ENCODE data around the gene MYBPHL. TPM values are rescaled to one million over a fixed set of nuclear protein-coding genes. Genes with fewer than 3 reads are reported as not detected.

MYBPHL gene
- total and polyA plus RNA-seq, 2 experiments from 2014 or later: not detected

- no peaks in the 10 kb centered on the region for H3K9me3 Mint-ChIP-seq
Observed at GRCh38 chr1:109356505-109356904, 49.7 kb upstream of the MYBPHL start.

More at GRCh38 chr1:109356505-109356904, 49.7 kb upstream of the MYBPHL start:
- peaks cover 7% of the 10 kb centered on the region; the same call in 1 of the 2 replicates for H3K4me1 ChIP-seq (ENCODE audit: insufficient read depth)
- H3F3A ChIP-seq (replicated peaks; ENCODE audit: low read depth): no peaks in the 10 kb centered on the region
- no peaks in the 10 kb centered on the region for H3K79me2 ChIP-seq (replicated peaks; ENCODE audit: insufficient read depth)
- H4K20me1 ChIP-seq (replicated peaks; ENCODE audit: insufficient read depth): no peaks in the 10 kb centered on the region; the same call in 1 of the 2 replicates
- H3K27ac Mint-ChIP-seq: no peak overlapping the region
- DNase-seq (ENCODE audit: low spot score) (no peak), ATAC-seq (no peak)
- H3K4me3 Mint-ChIP-seq: no peak overlapping the region
- 0 out of 2 replicates have a peak overlapping the region, but pooled peaks have one; percentile 11 for H3K27ac ChIP-seq (ENCODE audit: low read depth)
- no peaks in the 10 kb centered on the region for H3K27me3 ChIP-seq (ENCODE audit: insufficient read depth)
- H2AFZ ChIP-seq: no peak overlapping the region
- no peak overlapping the region for H3K4me2 ChIP-seq
- no peaks in the 10 kb centered on the region for H3K27me3 Mint-ChIP-seq (ENCODE audit: insufficient read depth, low read depth, poor library complexity)
- no peak overlapping the region for H3K4me3 ChIP-seq
- H3K4me1 Mint-ChIP-seq: peaks cover 15% of the 10 kb centered on the region
- no peaks in the 10 kb centered on the region; the same call in 1 of the 2 replicates for H3K9me2 ChIP-seq (ENCODE audit: insufficient read depth)
- no peaks in the 10 kb centered on the region for H3K36me3 ChIP-seq (ENCODE audit: insufficient read depth)
- TF ChIP-seq ZNF114 (CRISPR knock-in tag; IDR thresholded peaks at IDR 0.05) (no peak), CREB1 (CRISPR knock-in tag; IDR thresholded peaks at IDR 0.05; ENCODE audit: low read depth) (no peak), NANOG (IDR thresholded peaks at IDR 0.05; ENCODE audit: borderline replicate concordance) (no peak), EZH2phosphoT487 (IDR thresholded peaks at IDR 0.05; ENCODE audit: unreplicated experiment) (no peak), POLR2AphosphoS5 (IDR thresholded peaks at IDR 0.05; ENCODE audit: low read depth) (no peak), STAT1 (IDR thresholded peaks at IDR 0.05; ENCODE audit: unreplicated experiment) (no peak), REST (IDR thresholded peaks at IDR 0.05; ENCODE audit: unreplicated experiment) (no peak)
- TF ChIP-seq, protein P1, sequence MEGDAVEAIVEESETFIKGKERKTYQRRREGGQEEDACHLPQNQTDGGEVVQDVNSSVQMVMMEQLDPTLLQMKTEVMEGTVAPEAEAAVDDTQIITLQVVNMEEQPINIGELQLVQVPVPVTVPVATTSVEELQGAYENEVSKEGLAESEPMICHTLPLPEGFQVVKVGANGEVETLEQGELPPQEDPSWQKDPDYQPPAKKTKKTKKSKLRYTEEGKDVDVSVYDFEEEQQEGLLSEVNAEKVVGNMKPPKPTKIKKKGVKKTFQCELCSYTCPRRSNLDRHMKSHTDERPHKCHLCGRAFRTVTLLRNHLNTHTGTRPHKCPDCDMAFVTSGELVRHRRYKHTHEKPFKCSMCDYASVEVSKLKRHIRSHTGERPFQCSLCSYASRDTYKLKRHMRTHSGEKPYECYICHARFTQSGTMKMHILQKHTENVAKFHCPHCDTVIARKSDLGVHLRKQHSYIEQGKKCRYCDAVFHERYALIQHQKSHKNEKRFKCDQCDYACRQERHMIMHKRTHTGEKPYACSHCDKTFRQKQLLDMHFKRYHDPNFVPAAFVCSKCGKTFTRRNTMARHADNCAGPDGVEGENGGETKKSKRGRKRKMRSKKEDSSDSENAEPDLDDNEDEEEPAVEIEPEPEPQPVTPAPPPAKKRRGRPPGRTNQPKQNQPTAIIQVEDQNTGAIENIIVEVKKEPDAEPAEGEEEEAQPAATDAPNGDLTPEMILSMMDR (conservative IDR thresholded peaks at IDR 0.05; ENCODE audit: low read depth in 2 of 2): no peak
- TF ChIP-seq, protein P2, sequence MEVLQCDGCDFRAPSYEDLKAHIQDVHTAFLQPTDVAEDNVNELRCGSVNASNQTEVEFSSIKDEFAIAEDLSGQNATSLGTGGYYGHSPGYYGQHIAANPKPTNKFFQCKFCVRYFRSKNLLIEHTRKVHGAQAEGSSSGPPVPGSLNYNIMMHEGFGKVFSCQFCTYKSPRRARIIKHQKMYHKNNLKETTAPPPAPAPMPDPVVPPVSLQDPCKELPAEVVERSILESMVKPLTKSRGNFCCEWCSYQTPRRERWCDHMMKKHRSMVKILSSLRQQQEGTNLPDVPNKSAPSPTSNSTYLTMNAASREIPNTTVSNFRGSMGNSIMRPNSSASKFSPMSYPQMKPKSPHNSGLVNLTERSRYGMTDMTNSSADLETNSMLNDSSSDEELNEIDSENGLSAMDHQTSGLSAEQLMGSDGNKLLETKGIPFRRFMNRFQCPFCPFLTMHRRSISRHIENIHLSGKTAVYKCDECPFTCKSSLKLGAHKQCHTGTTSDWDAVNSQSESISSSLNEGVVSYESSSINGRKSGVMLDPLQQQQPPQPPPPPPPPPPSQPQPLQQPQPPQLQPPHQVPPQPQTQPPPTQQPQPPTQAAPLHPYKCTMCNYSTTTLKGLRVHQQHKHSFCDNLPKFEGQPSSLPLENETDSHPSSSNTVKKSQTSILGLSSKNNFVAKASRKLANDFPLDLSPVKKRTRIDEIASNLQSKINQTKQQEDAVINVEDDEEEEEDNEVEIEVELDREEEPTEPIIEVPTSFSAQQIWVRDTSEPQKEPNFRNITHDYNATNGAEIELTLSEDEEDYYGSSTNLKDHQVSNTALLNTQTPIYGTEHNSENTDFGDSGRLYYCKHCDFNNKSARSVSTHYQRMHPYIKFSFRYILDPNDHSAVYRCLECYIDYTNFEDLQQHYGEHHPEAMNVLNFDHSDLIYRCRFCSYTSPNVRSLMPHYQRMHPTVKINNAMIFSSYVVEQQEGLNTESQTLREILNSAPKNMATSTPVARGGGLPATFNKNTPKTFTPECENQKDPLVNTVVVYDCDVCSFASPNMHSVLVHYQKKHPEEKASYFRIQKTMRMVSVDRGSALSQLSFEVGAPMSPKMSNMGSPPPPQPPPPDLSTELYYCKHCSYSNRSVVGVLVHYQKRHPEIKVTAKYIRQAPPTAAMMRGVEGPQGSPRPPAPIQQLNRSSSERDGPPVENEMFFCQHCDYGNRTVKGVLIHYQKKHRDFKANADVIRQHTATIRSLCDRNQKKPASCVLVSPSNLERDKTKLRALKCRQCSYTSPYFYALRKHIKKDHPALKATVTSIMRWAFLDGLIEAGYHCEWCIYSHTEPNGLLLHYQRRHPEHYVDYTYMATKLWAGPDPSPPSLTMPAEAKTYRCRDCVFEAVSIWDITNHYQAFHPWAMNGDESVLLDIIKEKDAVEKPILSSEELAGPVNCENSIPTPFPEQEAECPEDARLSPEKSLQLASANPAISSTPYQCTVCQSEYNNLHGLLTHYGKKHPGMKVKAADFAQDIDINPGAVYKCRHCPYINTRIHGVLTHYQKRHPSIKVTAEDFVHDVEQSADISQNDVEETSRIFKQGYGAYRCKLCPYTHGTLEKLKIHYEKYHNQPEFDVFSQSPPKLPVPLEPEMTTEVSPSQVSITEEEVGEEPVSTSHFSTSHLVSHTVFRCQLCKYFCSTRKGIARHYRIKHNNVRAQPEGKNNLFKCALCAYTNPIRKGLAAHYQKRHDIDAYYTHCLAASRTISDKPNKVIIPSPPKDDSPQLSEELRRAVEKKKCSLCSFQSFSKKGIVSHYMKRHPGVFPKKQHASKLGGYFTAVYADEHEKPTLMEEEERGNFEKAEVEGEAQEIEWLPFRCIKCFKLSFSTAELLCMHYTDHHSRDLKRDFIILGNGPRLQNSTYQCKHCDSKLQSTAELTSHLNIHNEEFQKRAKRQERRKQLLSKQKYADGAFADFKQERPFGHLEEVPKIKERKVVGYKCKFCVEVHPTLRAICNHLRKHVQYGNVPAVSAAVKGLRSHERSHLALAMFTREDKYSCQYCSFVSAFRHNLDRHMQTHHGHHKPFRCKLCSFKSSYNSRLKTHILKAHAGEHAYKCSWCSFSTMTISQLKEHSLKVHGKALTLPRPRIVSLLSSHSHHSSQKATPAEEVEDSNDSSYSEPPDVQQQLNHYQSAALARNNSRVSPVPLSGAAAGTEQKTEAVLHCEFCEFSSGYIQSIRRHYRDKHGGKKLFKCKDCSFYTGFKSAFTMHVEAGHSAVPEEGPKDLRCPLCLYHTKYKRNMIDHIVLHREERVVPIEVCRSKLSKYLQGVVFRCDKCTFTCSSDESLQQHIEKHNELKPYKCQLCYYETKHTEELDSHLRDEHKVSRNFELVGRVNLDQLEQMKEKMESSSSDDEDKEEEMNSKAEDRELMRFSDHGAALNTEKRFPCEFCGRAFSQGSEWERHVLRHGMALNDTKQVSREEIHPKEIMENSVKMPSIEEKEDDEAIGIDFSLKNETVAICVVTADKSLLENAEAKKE (CRISPR knock-in tag; IDR thresholded peaks at IDR 0.05): no peak
- TF ChIP-seq, protein P3, sequence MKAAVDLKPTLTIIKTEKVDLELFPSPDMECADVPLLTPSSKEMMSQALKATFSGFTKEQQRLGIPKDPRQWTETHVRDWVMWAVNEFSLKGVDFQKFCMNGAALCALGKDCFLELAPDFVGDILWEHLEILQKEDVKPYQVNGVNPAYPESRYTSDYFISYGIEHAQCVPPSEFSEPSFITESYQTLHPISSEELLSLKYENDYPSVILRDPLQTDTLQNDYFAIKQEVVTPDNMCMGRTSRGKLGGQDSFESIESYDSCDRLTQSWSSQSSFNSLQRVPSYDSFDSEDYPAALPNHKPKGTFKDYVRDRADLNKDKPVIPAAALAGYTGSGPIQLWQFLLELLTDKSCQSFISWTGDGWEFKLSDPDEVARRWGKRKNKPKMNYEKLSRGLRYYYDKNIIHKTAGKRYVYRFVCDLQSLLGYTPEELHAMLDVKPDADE (IDR thresholded peaks at IDR 0.05): no peak
- H3K36me3 Mint-ChIP-seq (ENCODE audit: low read depth): peaks cover 15% of the 10 kb centered on the region; the same call in 2 of the 3 replicates

Data from GM23338 (cell line).